GM21737 (cell line): ENCODE data around the gene WNT11.
A peak's percentile ranks its signal among the peaks of the same experiment; 100 is the strongest.

Experiments
- ATAC-seq: cut with Tn5 transposase; IDR thresholded peaks from one replicate; pipeline ENCODE4 v1.9.1; 2021; ENCODE audit warnings: mild to moderate bottlenecking, moderate library complexity; ENCODE audit not compliant: unreplicated experiment

WNT11 gene

GRCh38 chr11:76158394-76159302 lies 47.7 kb downstream of the WNT11 start:
- no peak for ATAC-seq

DNA sequence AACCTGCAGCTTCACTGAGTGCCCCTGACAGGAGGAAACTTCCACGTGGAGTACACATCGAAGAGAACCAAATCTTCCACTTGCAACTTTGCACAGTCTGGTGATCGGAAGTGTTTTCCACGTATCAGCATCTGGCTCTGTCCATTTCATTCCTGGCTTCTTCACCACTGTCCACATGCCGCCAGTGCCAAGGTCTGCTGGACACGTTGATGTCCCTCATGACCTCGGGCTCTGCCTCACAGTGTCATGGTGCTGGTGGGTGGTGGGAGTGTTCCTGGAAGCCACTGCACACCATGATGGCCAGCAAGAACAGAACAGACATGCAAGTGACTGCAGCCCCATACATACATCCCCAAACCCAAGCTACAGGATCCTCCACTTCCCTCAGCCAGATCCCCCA lies 48.4 kb downstream of the WNT11 start:
- ATAC-seq, result no peak

GRCh38 chr11:76156971-76157427 lies 49.3 kb downstream of the WNT11 start:
- no peak for ATAC-seq

DNA sequence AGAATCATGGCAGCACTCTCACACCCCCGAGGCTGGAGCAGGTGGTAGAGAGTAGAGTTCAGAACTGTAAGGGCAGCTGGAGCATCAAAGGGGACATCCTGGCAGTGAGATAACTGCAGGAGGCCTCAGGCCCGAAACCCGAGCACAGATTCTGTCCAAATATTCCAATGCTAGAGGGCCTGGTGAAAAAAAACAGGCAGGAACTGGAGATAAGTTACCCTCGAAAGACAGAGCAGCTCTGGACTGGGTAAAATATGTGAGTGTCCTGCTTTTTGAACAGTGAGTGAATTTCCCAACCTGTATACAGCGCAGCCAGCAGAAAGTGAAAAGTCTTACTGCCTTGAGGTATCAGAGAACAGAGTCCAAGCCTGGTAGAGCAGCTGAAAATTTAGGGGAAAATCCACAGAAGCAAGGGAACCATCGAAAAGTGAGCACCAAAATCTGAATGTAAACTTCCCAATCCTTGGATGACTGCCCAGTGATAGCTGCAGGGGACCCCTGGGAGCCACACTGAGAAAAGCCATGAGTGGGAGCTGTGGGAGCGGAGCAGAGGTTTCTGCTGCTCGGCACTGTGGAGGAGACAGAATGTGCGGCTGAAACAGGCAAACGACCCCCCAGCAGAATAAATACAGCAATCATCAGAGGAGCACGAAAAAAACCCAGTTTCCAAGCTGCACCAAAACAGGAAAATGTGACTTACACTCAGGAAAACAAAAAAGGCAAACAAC lies 50.6 kb downstream of the WNT11 start:
- ATAC-seq, result no peak

DNA sequence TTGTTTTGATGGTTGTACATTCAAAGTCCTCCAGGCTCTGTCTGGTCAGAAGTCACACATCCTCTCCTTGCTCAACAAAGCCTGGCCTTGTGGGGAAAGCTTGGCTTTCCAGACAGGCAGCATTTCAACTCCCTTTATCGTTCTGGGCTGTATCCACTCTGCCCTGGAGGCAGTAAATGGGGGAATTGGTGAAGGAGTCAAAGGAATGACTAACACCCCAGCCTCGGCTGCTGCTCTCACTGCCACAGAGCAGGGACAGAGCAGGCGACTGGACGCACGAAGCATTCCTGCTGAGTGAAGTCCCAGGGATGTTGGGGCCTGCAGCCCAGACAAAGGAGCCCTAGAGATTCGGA lies 52.8 kb downstream of the WNT11 start:
- no peak for ATAC-seq

- no peak for ATAC-seq
Observed at GRCh38 chr11:76152741-76153570, 53.3 kb downstream of the WNT11 start.

GRCh38 chr11:76152086-76152681 lies 54.1 kb downstream of the WNT11 start:
- peak; percentile 37 for ATAC-seq

- ATAC-seq, result no peak
Observed at GRCh38 chr11:76151556-76152085, 54.7 kb downstream of the WNT11 start.

GRCh38 chr11:76150141-76150540 lies 56.2 kb downstream of the WNT11 start:
- ATAC-seq, result no peak

DNA sequence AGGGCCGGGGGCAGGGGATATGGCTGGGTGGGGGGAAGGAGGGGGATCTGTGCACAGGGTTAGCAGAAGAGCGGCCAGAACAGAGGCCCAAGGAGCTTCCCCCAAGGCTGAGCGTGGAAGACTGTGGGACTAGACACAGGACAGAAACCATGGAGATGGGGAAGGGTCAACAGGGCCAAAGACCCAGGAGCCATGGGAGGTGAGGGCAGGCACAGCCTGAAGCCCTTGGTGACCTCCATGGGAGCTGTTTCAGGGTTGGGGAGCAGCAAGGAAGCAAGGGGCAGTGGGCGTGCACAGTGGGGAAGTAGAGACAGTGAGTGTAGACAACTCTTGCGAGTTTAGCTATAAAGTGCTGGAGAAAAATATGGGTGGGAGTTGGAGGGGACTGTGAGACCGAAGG lies 56.6 kb downstream of the WNT11 start:
- no peak for ATAC-seq

GRCh38 chr11:76148941-76149613 lies 57.2 kb downstream of the WNT11 start:
- no peak for ATAC-seq

DNA sequence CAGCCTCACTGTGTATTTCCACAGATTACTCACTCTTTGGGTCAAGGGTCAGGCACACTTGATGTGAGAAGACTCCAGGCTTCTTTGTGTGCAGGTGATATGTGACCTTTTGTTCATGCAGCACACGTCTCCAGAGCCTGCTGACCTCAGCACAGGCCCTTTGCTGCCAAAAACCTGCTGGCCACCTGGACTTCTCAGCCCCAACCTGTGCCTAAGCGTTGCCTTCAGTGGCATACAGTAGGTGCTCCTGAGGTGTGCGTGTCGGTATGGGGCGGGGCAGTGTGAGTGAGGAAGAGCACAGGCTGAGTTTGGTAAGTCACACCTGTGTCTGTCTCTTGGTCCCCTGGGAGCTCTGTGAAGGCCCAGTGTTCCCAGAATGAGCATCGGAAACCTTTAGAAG lies 58.1 kb downstream of the WNT11 start:
- ATAC-seq, result no peak

DNA sequence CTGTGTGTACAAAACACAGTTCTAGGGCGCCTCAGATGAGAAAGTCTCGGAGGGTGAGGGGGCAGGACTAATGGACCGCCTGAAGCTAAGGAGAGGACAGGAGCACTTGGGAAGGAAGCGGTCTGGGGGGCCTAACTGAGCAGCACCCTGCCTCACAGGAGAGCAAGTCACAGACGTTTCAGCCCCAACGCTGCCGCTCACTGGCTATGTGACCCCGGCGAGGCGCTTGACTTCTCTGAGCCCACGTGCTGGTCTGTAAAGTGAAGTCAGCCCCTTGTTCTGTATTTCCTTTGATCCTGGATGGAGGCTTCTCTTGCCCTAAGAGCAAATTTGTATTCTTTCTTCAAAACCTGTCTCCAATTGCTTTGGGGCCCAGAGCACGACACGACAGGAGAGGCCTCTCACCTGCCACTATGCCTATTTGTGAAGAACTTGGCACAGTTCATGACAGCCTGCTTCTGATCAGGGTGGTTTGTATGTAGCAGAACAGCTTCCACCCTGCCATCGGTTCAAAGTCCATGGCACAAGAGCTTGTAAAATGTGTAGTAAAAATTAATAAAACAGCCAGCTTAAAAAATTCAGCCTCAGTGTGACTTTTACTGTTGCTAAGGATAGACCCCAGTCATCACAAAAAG lies 59.1 kb downstream of the WNT11 start:
- no peak for ATAC-seq

DNA sequence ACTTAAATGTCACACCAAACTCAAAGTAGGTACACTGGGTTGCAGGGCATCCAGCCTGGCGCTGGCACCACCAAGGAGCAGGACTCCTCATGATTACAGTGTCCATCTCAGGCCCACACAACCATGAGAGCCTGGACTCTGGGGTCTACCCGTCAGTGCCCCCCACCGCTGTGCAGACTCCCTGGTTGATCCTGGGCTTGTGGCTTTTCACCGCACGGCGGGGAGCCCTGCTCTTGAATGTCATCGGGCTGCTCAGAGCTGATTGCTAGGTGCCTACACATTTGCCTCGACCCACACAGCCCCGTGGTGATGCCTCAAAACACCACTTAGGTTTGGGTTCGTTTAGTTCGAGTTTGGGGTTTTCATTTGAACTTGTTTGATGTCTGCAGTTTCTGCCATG lies 63.0 kb downstream of the WNT11 start:
- no peak for ATAC-seq

DNA sequence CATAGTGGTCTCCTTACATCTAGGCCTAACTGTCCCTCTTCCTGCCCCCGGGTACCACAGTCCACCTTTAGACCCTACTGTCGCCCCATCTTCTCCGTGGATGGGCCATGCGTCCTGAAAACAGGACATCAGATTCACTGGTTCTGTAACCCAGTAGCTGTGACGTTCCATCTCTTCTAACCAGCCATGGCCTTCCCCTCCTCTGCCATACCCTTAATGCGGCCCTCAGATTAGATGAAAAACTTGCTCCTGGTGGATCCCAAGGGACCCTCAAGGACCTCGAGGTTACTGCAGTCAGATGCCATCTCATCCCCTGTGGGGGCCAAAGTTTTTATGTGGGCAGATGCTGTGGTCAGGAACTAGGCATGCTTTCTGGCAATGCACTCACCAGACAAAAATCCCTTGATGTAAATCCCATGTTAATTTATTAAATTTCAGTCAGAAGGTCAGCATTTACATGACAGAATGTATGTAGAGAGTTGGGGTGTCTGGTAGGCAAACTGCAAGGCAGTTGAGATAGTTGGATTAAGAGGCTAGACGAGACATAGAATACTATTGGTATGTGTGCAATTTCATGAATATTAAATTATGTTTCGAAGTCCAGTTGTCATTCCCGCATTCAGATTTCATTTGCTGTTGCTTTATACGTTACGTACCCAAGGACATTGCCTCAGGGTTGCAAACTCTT lies 64.3 kb downstream of the WNT11 start:
- no peak for ATAC-seq

- ATAC-seq, result no peak
Observed at GRCh38 chr11:76140912-76141574, 65.3 kb downstream of the WNT11 start.

GRCh38 chr11:76139314-76139713 lies 67.0 kb downstream of the WNT11 start:
- ATAC-seq, result no peak
